ENCODE data around the gene RBM4B. TPM values are rescaled to one million over a fixed set of nuclear protein-coding genes. Genes with fewer than 3 reads are reported as not detected.
A peak's percentile ranks its signal among the peaks of the same experiment; 100 is the strongest.

Gene RBM4B
- total RNA-seq, 6 experiments from 2014 or later, result 17.0 to 21.1 (median 18.2) TPM

GRCh38 chr11:66676282-66676919 lies 1.3 kb downstream of the RBM4B start:
- peaks cover 37% of the 10 kb centered on the region for H3K4me1 Mint-ChIP-seq (ENCODE audit: low read depth)
- peaks cover 25% of the 10 kb centered on the region for H3K36me3 Mint-ChIP-seq (ENCODE audit: low read depth)
- peaks cover 4% of the 10 kb centered on the region for H3K27me3 Mint-ChIP-seq (ENCODE audit: insufficient read depth)
- peak overlapping the region; percentile 95 for H3K4me3 Mint-ChIP-seq
- TF ChIP-seq CTCF (IDR thresholded peaks at IDR 0.05), result no peak
- peaks cover 6% of the 10 kb centered on the region; the same call in 1 of the 2 replicates for H3K9me3 Mint-ChIP-seq
- H3K27ac Mint-ChIP-seq, result peak overlapping the region; percentile 99
- no peak for DNase-seq

DNA sequence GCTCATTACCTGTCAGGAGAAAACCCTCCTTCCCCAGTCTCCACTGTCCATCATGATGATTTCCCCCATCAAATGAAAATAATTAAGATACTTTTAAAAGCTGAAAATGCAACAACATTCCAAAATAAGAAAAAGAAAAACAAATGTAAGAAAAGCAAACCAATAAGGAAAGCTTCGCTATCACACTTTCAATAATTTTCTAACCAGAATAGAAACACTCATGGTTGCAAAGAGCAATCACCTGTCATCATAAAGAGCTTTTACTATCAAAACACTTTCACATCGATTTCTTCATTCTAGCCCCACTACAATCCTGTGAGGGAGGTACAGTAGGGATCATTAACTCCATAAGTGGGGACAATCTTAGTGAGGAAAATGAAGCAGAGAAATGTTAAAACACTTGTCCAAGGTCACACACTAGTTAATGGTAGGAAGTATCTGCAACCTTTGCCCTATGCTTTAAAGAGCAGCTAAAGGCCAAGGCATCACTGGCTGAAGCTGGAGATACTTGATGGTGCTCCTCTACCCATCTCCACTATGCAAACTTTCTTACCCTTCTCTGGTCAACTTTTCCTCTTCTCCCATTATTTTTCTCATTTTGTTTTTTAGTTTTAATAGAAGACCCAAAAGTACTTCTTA lies 2.6 kb downstream of the RBM4B start:
- Mint-ChIP-seq H3K27ac (no peak overlapping the region), H3K27me3 (ENCODE audit: insufficient read depth) (peaks cover 4% of the 10 kb centered on the region), H3K4me1 (ENCODE audit: low read depth) (peaks cover 37% of the 10 kb centered on the region), H3K4me3 (peak overlapping the region; percentile 45), H3K9me3 (peaks cover 6% of the 10 kb centered on the region; the same call in 1 of the 2 replicates), H3K36me3 (ENCODE audit: low read depth) (peaks cover 25% of the 10 kb centered on the region)
- TF ChIP-seq CTCF (IDR thresholded peaks at IDR 0.05), result no peak
- DNase-seq, result no peak

DNA sequence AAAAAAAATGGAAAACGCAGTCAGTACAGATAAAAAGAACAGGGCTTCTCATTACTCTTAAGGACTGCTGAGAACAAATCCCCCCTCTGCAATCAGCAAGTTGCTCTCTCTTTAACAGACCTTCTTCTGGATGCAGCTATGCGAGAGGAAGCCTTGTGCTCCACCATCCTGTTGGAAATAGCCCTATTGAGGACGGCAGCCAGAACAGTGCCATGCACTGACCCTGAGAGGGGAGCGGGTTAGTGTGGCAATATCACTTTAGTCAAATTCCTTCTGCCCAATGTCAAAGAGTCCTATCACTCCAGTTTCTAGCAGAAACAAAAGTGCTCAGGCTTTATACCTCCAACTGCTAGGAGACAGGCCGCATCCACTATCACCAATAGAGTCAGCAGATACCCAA lies 6.9 kb downstream of the RBM4B start:
- Mint-ChIP-seq H3K4me3 (no peak overlapping the region), H3K9me3 (no peaks in the 10 kb centered on the region), H3K36me3 (ENCODE audit: low read depth) (peaks cover 25% of the 10 kb centered on the region), H3K27me3 (ENCODE audit: insufficient read depth) (no peaks in the 10 kb centered on the region), H3K4me1 (ENCODE audit: low read depth) (peaks cover 11% of the 10 kb centered on the region), H3K27ac (no peak overlapping the region)
- no peak for TF ChIP-seq CTCF (IDR thresholded peaks at IDR 0.05)
- DNase-seq, result no peak

GRCh38 chr11:66665369-66665768 lies 12.3 kb downstream of the RBM4B start:
- Mint-ChIP-seq H3K4me3 (no peak overlapping the region), H3K27me3 (ENCODE audit: insufficient read depth) (peaks cover 3% of the 10 kb centered on the region; the same call in 1 of the 2 replicates), H3K27ac (no peak overlapping the region), H3K36me3 (ENCODE audit: low read depth) (peaks cover 28% of the 10 kb centered on the region), H3K4me1 (ENCODE audit: low read depth) (no peaks in the 10 kb centered on the region), H3K9me3 (no peaks in the 10 kb centered on the region)
- DNase-seq, result no peak
- no peak for TF ChIP-seq CTCF (IDR thresholded peaks at IDR 0.05)

- TF ChIP-seq CTCF (IDR thresholded peaks at IDR 0.05), result no peak
- H3K4me1 Mint-ChIP-seq (ENCODE audit: low read depth), result no peaks in the 10 kb centered on the region
- H3K36me3 Mint-ChIP-seq (ENCODE audit: low read depth), result peaks cover 24% of the 10 kb centered on the region
- peaks cover 5% of the 10 kb centered on the region; the same call in 1 of the 2 replicates for H3K27me3 Mint-ChIP-seq (ENCODE audit: insufficient read depth)
- no peaks in the 10 kb centered on the region for H3K9me3 Mint-ChIP-seq
- H3K27ac Mint-ChIP-seq, result no peak overlapping the region; the same call in 1 of the 2 replicates
- no peak for DNase-seq
- H3K4me3 Mint-ChIP-seq, result no peak overlapping the region
Observed at GRCh38 chr11:66663741-66664296, 13.9 kb downstream of the RBM4B start.

Data from HFFc6 (cell line).